ENCODE results near the gene PHF14.

- TF ChIP-seq CTCF (IDR thresholded peaks at IDR 0.05; ENCODE audit: low read length) (no peak), EZH2 (optimal IDR thresholded peaks at IDR 0.05; ENCODE audit: low read depth, low read length) (no peak), EZH2phosphoT487 (IDR thresholded peaks at IDR 0.05; ENCODE audit: low read length) (no peak)
Measured at GRCh38 chr7:11175887-11176286, 202.2 kb downstream of the PHF14 start.

Data from MM.1S (cell line).